A172 (cell line): Measurements from ENCODE around the gene KLHL29. TPM values are rescaled to one million over a fixed set of nuclear protein-coding genes. Genes with fewer than 3 reads are reported as not detected.
A peak's percentile ranks its signal among the peaks of the same experiment; 100 is the strongest.

Experiments
- DNase-seq: peaks from one replicate; pipeline ENCODE4 v3.0.0-alpha.2; 2015; ENCODE audit warnings: low spot score
- total RNA-seq: library from RNA; depleted of rRNA; stranded (reverse); fragments of >200 nt; shearing (Covaris generic); gene quantifications from 2 replicates; pipeline ENCODE4 v1.2.3, GENCODE V29; 2014

Gene KLHL29
- total RNA-seq, 1 experiment from 2014 or later = 0.76 TPM

GRCh38 chr2:23593752-23594459 is 208.9 kb downstream of the KLHL29 start:
- no peak for DNase-seq

- no peak for DNase-seq
Measured at GRCh38 chr2:23594460-23594825, 209.5 kb downstream of the KLHL29 start.

- no peak for DNase-seq
Measured at GRCh38 chr2:23595021-23595420, 210.0 kb downstream of the KLHL29 start.

GRCh38 chr2:23595601-23596251 is 210.7 kb downstream of the KLHL29 start:
- DNase-seq = peak; percentile 60

GRCh38 chr2:23596316-23596885 is 211.4 kb downstream of the KLHL29 start:
- peak; percentile 28 for DNase-seq

GRCh38 chr2:23597687-23598086 is 212.7 kb downstream of the KLHL29 start:
- no peak for DNase-seq

GRCh38 chr2:23599006-23599405 is 214.0 kb downstream of the KLHL29 start:
- DNase-seq = no peak

- DNase-seq = no peak
Measured at GRCh38 chr2:23599667-23600066, 214.7 kb downstream of the KLHL29 start.

- no peak for DNase-seq
Measured at GRCh38 chr2:23600346-23600745, 215.4 kb downstream of the KLHL29 start.

GRCh38 chr2:23601301-23601965 is 216.5 kb downstream of the KLHL29 start:
- DNase-seq = no peak

- DNase-seq = peak; percentile 66
Measured at GRCh38 chr2:23602116-23602515, 217.1 kb downstream of the KLHL29 start.

GRCh38 chr2:23603156-23603555 is 218.2 kb downstream of the KLHL29 start:
- DNase-seq = no peak

- no peak for DNase-seq
Measured at GRCh38 chr2:23603581-23603980, 218.6 kb downstream of the KLHL29 start.

GRCh38 chr2:23604731-23605130 is 219.8 kb downstream of the KLHL29 start:
- no peak for DNase-seq

- no peak for DNase-seq
Measured at GRCh38 chr2:23605236-23605635, 220.3 kb downstream of the KLHL29 start.

GRCh38 chr2:23606196-23606595 is 221.2 kb downstream of the KLHL29 start:
- DNase-seq = no peak

GRCh38 chr2:23606968-23607367 is 222.0 kb downstream of the KLHL29 start:
- DNase-seq = peak; percentile 47

- no peak for DNase-seq
Measured at GRCh38 chr2:23607925-23608324, 222.9 kb downstream of the KLHL29 start.

GRCh38 chr2:23609254-23609653 is 224.3 kb downstream of the KLHL29 start:
- no peak for DNase-seq

- DNase-seq = no peak
Measured at GRCh38 chr2:23611839-23612238, 226.9 kb downstream of the KLHL29 start.

- no peak for DNase-seq
Measured at GRCh38 chr2:23614701-23615100, 229.7 kb downstream of the KLHL29 start.

- no peak for DNase-seq
Measured at GRCh38 chr2:23615216-23616020, 230.4 kb downstream of the KLHL29 start.
